Stromal cell of bone marrow (primary cell): ENCODE data around the gene CACNA1C.

Experiments used
- DNase-seq: peaks from one replicate; pipeline ENCODE4 v3.0.0-alpha.2; 2012; ENCODE audit warnings: low read depth

CACNA1C gene

DNA sequence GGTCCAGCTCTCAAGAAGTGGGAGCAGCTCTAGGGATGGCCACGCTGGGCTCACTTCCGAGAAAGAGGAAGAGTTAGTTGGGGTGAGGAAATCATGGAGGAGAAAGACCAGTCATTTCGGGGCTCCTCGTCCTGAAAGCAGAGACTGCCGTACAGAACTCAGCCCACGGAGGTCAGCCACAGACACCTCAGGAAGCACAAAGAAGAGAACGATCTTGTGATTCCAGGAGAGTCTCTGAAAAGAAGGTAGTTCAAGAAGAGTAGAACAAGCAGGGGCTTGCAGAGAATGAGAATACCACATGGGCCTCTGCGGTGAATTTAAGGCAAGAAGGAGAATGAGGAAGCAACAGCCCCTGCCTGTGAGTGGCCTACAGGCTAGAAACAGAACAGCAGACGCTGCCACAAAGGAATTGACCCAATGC lies 311.9 kb downstream of the CACNA1C start:
- DNase-seq, result no peak

GRCh38 chr12:2366711-2367110 lies 313.9 kb downstream of the CACNA1C start:
- no peak for DNase-seq

GRCh38 chr12:2372178-2372577 lies 319.4 kb downstream of the CACNA1C start:
- DNase-seq, result no peak

- DNase-seq, result no peak
These were observed 319.9 kb downstream of the CACNA1C start for GRCh38 chr12:2372735-2373134.

DNA sequence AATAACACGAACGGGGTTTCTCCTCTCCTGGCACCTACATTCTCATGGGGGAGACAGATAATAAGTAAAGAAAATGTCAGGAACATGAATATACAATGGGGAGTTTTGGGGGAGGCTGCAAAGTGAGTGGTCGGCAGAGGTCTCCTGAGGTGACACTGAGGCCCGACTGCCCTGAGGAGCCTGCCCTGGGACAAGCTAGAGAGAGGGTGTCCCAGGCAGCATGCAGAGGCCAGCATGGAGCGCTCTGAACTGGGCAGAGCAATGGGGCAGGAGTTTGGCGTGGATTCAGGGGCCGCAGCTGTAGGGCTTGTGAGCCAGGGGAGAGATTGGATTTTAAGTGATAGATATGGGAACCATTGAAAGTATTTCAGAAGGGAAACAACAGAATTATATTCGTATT lies 320.5 kb downstream of the CACNA1C start:
- no peak for DNase-seq

DNA sequence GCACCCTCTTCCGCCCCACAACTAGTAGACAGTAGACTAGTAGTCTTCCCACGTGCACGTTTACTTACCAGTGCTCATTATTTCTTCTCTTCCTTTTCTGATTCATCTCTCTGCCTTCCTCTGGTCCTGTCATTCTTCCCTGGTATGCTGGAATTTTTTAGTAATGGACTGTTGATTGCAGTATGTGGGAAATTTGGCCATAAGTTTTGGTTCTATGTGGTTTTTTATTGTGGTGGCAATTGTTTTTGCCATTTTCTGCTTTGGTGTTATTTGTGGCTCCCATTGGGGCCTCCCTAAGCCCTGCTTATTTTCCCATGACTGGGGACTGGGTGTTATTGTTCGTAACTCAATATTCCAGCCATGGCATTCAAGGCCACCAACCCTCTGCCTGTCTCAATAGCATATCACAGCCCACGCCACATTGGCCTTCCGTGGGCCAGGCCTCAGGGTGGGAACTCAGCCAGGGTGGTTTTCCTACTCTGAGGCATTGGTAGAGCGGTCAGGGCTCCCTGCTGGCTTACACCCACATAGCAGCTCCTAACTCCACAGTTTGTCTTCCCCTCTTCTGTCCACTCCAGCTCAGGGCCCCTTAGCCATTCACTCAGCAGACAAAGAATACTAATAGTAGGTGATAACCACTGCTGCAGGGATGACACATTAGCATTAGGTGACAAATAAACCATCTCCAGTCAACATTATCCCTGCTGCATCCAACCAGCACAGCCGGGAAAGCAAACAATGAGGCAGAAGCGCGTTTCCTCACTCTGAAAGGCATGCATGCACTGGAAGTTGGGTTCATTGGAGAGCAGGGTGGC lies 321.5 kb downstream of the CACNA1C start:
- DNase-seq, result peak; percentile 51

GRCh38 chr12:2375871-2376270 lies 323.1 kb downstream of the CACNA1C start:
- DNase-seq, result no peak

- DNase-seq, result no peak
These were observed 324.3 kb downstream of the CACNA1C start for GRCh38 chr12:2376908-2377657.

GRCh38 chr12:2378835-2379330 lies 326.1 kb downstream of the CACNA1C start:
- DNase-seq, result no peak

DNA sequence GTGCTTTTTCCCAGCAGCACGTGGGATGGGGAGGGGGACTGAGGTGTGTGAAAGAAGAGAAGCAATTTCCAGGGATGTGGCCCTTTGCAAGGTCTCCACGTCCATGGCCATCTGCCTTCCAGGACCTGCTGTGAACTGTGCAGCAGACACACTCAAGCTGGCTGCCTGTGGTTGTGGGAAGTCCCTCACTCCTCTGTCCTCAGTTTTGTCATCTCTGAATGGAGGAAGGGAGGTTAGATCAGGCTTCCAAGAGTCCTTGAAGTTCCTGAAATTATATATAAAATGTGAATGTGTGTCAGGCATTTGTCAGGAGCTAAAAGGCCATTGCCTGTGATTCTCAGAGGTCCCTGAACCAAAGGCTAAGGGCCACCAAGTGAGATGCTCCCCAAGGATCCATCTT lies 328.2 kb downstream of the CACNA1C start:
- DNase-seq, result no peak

- peak; percentile 32 for DNase-seq
These were observed 329.8 kb downstream of the CACNA1C start for GRCh38 chr12:2382370-2383155.

GRCh38 chr12:2383325-2384028 lies 330.7 kb downstream of the CACNA1C start:
- DNase-seq, result no peak

DNA sequence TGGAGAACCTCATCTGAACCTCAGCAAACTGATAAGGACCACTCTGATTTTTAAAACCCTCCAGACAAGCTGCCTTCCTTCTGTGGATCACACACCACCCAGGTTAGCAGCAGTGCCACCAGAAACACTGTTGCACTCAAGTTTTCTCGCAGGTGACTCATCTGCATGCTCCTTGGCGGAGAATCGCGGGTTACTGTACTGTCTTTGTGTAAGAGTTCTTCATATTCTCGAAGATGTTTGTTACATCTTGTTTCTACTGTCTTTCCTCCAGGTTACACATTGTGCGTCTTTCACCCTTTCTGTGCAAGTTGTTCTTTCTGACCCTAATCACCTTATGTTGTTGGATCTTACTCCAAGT lies 331.2 kb downstream of the CACNA1C start:
- no peak for DNase-seq

- DNase-seq, result peak; percentile 86
These were observed 332.0 kb downstream of the CACNA1C start for GRCh38 chr12:2384533-2385351.

GRCh38 chr12:2385529-2385928 lies 332.7 kb downstream of the CACNA1C start:
- no peak for DNase-seq

GRCh38 chr12:2386566-2386965 lies 333.8 kb downstream of the CACNA1C start:
- DNase-seq, result no peak

DNA sequence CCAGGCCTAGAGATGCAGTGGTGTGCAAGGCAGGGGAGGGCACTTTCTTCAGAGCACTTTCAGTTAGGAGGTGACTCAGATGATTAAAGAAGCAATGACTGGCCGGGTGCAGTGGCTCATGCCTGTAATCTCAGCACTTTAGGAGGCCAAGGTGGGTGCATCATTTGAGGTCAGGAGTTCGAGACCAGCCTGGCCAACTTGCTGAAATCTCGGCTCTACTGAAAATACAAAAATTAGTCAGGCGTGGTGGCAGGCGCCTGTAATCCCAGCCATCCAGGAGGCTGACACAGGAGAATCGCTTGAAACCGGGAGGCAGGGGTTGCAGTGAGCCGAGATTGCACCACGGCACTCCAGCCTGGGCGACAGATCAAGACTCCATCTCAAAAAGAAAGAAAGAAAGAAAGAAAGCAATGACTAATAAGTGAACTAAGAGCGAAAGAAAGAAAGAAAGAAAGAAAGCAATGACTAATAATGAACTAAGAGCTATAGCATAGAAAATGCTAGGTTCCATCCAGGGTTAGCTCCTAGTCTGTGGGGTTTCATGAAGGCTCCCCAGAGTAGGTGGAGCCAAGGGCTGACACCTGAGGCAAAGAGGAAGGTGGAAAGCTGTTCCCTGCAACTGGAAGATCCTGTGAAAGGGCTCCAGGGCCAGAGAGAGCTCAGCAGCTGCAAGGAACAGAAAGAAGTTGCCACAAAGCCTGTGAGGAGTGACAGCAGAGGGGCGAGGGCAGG lies 334.5 kb downstream of the CACNA1C start:
- DNase-seq, result peak; percentile 49

DNA sequence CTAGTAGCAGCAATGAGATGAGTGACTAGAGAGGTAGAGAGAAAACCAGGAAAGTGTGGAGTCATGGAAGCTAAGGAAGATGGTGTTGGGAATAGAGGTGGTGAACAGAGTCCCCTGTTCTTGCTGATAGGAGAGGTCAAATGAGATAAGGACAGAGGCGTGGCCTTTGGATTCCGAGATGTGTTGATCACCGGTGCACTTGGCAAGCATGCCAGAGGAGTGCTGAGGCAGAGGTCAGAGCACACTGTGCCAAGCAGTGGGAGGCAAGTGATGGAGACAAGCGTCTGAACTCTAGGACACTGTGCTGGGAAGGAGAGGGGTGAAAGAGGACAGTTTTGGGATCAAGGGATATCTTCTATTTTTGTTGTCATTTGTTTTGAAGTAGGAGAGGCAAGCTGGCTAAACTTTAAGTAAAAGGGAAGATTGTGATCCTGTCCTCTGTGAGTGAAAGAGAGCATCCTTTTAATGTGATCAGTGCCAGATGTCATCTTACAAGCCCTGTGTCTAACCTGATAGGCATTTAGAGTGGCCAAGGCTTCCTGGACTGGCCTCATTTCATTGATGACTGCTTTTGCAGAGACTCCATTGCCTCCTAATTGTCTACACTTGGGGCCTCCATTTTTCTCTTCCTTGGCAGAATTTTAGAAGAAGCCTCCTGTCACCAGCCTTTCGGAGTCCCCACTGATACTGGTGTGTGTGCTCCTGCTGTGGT lies 336.4 kb downstream of the CACNA1C start:
- no peak for DNase-seq

GRCh38 chr12:2390133-2390532 lies 337.3 kb downstream of the CACNA1C start:
- no peak for DNase-seq
